ENCODE measurements around the gene TMC4. TPM values are rescaled to one million over a fixed set of nuclear protein-coding genes. Genes with fewer than 3 reads are reported as not detected.

Gene TMC4
- total and polyA plus RNA-seq, 4 donors: 26.1 to 81.0 (median 33.9) TPM

DNA sequence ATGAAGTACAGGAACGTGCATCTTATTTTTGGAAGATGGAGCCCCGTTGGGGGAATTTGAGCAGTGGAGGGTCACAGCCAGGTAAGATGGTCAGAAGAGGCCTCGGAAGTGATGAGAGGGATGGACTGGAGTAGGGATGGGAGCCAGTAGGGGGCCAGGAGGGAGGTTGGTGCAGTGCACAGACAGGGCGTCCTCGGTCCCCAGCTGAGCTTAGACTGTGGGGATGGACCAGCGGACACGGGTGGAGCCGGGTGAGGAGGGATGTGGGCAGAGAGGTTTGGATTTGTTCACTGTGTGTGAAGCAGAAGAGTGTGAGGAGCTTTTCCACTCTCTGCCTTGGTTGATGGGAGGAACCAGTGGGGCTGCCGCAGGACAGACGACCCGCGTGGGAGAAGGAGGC, 38.3 kb upstream of the TMC4 start:
- WGBS, 2 donors: 73% methylated on average over 12 of the region's 12 CpGs
- H3K9me3 ChIP-seq (ENCODE audit: control insufficient read depth in 4 of 4, insufficient read depth in 3 of 4, low read length in 3 of 4): no peaks in the 10 kb centered on the region
- no peak overlapping the region for H3K4me3 ChIP-seq
- ATAC-seq (ENCODE audit: insufficient read depth, low FRiP score) (no peak), DNase-seq (no peak)
- peaks cover 3 to 42% (median 23%) of the 10 kb centered on the region in 5 donors for H3K4me1 ChIP-seq (ENCODE audit: control insufficient read depth in 5 of 5, insufficient read depth in 5 of 5, low read length in 5 of 5)
- peak overlapping the region in 1 of 2 donors; percentile 89 for H3K27ac ChIP-seq (ENCODE audit: low read depth in 1 of 2, low read length in 1 of 2)
- H3K36me3 ChIP-seq (ENCODE audit: control insufficient read depth in 4 of 4, insufficient read depth in 4 of 4, low read length in 4 of 4): peaks cover 10 to 22% (median 10%) of the 10 kb centered on the region in 4 donors
- no peaks in the 10 kb centered on the region for H3K27me3 ChIP-seq (ENCODE audit: control insufficient read depth in 3 of 3, insufficient read depth in 3 of 3, low read length in 2 of 3)
- TF ChIP-seq, protein P1, sequence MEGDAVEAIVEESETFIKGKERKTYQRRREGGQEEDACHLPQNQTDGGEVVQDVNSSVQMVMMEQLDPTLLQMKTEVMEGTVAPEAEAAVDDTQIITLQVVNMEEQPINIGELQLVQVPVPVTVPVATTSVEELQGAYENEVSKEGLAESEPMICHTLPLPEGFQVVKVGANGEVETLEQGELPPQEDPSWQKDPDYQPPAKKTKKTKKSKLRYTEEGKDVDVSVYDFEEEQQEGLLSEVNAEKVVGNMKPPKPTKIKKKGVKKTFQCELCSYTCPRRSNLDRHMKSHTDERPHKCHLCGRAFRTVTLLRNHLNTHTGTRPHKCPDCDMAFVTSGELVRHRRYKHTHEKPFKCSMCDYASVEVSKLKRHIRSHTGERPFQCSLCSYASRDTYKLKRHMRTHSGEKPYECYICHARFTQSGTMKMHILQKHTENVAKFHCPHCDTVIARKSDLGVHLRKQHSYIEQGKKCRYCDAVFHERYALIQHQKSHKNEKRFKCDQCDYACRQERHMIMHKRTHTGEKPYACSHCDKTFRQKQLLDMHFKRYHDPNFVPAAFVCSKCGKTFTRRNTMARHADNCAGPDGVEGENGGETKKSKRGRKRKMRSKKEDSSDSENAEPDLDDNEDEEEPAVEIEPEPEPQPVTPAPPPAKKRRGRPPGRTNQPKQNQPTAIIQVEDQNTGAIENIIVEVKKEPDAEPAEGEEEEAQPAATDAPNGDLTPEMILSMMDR (IDR thresholded peaks at IDR 0.05; ENCODE audit: control extremely low read depth, extremely low read depth): no peak
- peak overlapping the region in 1 of 2 donors; percentile 23 for H3K9ac ChIP-seq (ENCODE audit: insufficient read depth in 1 of 2, low read length in 2 of 2)

DNA sequence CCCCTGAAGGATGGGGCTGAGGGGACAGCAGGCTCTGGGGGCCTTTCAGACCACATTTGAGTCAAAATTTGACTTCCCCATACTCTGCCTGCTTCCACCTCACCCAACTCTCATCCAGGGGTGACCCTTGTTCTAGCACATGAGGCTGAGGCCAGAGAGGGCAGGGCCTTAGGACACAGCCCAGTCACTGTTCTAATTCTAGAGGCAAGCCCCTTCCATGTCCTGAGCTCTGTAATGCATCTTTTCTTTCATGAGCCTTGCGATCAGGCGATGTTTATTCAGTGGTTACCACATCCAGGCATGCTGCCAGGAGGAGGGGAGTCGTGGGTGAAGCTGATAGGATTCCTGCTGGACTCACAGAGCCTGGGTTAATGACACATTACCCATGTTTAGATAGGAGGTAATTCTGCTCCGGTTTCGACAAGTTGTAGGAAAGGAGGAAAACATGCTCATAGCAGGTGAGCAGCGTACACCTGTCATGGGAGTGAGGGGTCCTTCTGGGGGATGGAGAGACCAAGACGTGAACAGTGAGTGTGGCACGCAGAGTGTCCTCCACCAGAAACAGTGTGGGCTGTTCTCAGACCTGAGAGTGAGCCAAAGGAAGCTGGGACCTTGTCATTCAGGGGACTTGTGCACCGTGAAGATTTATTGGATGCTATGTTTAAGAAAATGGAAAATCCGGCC, 37.0 kb upstream of the TMC4 start:
- Histone ChIP-seq H3K27ac (ENCODE audit: low read depth in 1 of 2, low read length in 1 of 2) (peak overlapping the region; percentile 67 to 97), H3K4me3 (no peak overlapping the region), H3K9me3 (ENCODE audit: control insufficient read depth in 4 of 4, insufficient read depth in 3 of 4, low read length in 3 of 4) (no peaks in the 10 kb centered on the region), H3K27me3 (ENCODE audit: control insufficient read depth in 3 of 3, insufficient read depth in 3 of 3, low read length in 2 of 3) (no peaks in the 10 kb centered on the region), H3K36me3 (ENCODE audit: control insufficient read depth in 4 of 4, insufficient read depth in 4 of 4, low read length in 4 of 4) (peaks cover 12 to 31% (median 19%) of the 10 kb centered on the region in 4 donors), H3K9ac (ENCODE audit: insufficient read depth in 1 of 2, low read length in 2 of 2) (peak overlapping the region in 1 of 2 donors; percentile 43), H3K4me1 (ENCODE audit: control insufficient read depth in 5 of 5, insufficient read depth in 5 of 5, low read length in 5 of 5) (peaks cover 3 to 42% (median 23%) of the 10 kb centered on the region in 5 donors)
- peak; percentile 45 for ATAC-seq (ENCODE audit: insufficient read depth, low FRiP score)
- WGBS, 2 donors: 10 to 20% methylated on average over 10 of the region's 10 CpGs
- TF ChIP-seq, protein P1 (IDR thresholded peaks at IDR 0.05; ENCODE audit: control extremely low read depth, extremely low read depth): no peak
- DNase-seq: peak; percentile 96 to 98 (median 98)

DNA sequence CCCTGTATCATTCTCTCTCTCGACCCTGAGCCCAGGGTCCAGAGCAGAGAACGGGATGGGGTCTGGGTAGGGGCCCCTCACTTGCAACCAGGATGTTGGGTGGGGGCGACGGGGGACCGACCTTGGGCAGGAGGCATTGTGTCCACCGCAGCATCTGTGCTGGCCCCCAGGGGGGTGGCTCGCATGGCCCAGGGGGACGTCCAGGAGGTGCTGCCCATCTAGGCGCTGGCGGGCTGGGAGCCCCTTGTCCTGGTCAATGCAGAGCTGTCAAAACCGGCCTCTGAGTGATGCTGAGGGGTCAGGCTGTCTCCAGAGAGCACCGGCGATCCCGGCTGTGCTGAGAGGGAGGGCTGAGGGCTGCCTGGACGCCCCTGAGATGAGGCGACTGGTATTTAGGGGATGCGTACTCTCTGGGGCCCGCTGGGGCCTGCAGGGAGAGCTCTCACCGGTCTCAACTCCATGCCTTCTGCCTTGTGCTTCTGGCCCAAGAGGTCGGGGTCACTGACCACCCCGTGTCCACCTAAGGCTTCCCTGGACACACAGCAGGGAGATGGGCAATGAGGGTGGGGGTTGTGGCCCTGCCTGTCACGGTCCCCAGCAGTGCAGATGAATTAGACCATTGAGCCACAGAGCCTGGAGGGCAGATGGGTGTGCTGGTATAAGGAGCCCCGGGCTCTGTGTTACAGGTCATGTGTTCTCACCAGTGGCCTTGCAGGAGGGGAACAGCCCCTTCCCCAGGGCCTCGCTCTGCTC, 36.3 kb upstream of the TMC4 start:
- peak in 1 of 3 donors; percentile 33 for DNase-seq

More for the DNA sequence above, 36.3 kb upstream of the TMC4 start:
- Histone ChIP-seq H3K4me1 (ENCODE audit: control insufficient read depth in 5 of 5, insufficient read depth in 5 of 5, low read length in 5 of 5) (peaks cover 3 to 42% (median 23%) of the 10 kb centered on the region in 5 donors), H3K4me3 (no peak overlapping the region), H3K27ac (ENCODE audit: low read depth in 1 of 2, low read length in 1 of 2) (peak overlapping the region; percentile 67 to 97), H3K9me3 (ENCODE audit: control insufficient read depth in 4 of 4, insufficient read depth in 3 of 4, low read length in 3 of 4) (no peaks in the 10 kb centered on the region), H3K36me3 (ENCODE audit: control insufficient read depth in 4 of 4, insufficient read depth in 4 of 4, low read length in 4 of 4) (peaks cover 15 to 32% (median 23%) of the 10 kb centered on the region in 4 donors), H3K9ac (ENCODE audit: insufficient read depth in 1 of 2, low read length in 2 of 2) (peak overlapping the region in 1 of 2 donors; percentile 43), H3K27me3 (ENCODE audit: control insufficient read depth in 3 of 3, insufficient read depth in 3 of 3, low read length in 2 of 3) (no peaks in the 10 kb centered on the region)
- TF ChIP-seq, protein P1 (IDR thresholded peaks at IDR 0.05; ENCODE audit: control extremely low read depth, extremely low read depth): no peak
- ATAC-seq (ENCODE audit: insufficient read depth, low FRiP score): no peak
- 59 to 65% methylated on average over 24 of the region's 24 CpGs for WGBS, 2 donors
